ENCODE measurements around the gene ZNF784. TPM values are rescaled to one million over a fixed set of nuclear protein-coding genes. Genes with fewer than 3 reads are reported as not detected.

Gene ZNF784
- total and polyA plus RNA-seq, 9 donors = 6.0 to 16.9 (median 11.7) TPM

DNA sequence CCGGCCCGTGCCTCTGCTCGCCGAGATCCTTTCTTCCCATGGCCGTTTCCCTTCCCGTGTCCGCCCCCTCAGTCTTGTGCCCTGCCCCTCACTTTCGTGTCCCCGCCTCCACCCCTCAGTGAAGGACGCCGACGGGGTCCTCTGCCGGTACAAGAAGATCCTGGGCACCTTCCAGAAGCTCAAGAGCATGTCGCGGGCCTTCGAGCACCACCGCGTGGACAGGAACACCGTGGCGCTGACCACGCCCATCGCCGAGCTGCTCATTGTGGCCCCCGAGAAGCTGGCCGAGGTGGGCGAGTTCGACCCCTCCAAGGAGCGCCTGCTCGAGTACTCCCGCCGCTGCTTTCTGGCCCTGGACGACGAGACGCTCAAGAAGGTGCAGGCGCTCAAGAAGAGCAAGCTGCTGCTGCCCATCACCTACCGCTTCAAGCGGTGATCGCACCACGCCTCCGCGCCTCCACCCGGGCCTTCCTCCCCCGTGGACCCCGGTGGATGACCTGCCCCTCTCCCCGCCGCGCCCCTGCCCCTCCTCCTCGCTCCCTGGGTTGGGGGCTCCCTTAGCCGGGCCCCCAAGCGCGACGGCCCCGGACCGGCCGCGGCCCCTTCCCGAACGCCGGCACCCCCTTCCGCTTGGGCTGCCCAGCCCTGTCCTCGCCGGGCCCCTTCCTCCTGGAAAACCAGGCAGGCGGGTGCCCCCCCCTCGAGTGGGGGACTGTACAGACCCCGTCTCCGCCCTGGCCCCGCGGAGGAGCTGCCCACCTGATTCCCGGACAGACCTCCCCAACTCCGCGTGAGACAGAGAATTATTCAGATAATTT is 28.2 kb upstream of the ZNF784 start:
- Histone ChIP-seq H3K4me1 (ENCODE audit: insufficient read depth) (peaks cover 15% of the 10 kb centered on the region), H3K27me3 (no peaks in the 10 kb centered on the region), H3K4me3 (no peak overlapping the region), H3K36me3 (no peaks in the 10 kb centered on the region), H3K27ac (no peak overlapping the region), H3K9me3 (no peaks in the 10 kb centered on the region)
- peak; percentile 64 to 79 (median 70) for DNase-seq
- WGBS, 3 donors = 70 to 73% (median 70%) methylated on average over 69 to 71 of the region's 71 CpGs
- intact Hi-C loops (cut with DNase I) = no loop called here
- TF ChIP-seq EP300 (IDR thresholded peaks at IDR 0.05) (no peak), POLR2A (IDR thresholded peaks at IDR 0.05) (no peak)
- TF ChIP-seq, protein P1, sequence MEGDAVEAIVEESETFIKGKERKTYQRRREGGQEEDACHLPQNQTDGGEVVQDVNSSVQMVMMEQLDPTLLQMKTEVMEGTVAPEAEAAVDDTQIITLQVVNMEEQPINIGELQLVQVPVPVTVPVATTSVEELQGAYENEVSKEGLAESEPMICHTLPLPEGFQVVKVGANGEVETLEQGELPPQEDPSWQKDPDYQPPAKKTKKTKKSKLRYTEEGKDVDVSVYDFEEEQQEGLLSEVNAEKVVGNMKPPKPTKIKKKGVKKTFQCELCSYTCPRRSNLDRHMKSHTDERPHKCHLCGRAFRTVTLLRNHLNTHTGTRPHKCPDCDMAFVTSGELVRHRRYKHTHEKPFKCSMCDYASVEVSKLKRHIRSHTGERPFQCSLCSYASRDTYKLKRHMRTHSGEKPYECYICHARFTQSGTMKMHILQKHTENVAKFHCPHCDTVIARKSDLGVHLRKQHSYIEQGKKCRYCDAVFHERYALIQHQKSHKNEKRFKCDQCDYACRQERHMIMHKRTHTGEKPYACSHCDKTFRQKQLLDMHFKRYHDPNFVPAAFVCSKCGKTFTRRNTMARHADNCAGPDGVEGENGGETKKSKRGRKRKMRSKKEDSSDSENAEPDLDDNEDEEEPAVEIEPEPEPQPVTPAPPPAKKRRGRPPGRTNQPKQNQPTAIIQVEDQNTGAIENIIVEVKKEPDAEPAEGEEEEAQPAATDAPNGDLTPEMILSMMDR (IDR thresholded peaks at IDR 0.05) = no peak

DNA sequence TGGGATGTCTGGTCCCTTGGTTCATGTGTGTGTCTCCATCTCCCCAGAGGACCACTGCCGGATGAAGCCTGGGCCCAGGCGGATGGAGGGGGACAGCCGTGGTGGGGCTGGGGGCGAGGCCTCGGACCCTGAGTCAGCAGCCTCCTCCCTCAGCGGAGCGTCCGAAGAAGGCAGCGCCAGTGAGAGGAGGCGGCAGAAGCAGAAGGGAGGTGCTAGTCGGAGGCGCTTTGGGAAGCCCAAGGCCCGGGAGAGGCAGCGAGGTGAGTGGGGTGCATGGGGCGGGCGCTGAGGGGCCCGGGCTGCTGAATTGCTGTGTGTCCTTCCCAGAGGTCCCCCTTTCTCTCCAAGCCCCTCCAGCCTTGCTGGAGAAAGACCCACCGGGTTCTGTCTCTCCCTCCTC is 26.9 kb upstream of the ZNF784 start:
- H3K27me3 ChIP-seq = no peaks in the 10 kb centered on the region
- H3K36me3 ChIP-seq = no peaks in the 10 kb centered on the region
- peaks cover 9% of the 10 kb centered on the region for H3K4me1 ChIP-seq (ENCODE audit: insufficient read depth)
- peak in 2 of 5 donors; percentile 41 to 50 for DNase-seq
- no peak overlapping the region for H3K4me3 ChIP-seq
- no peaks in the 10 kb centered on the region for H3K9me3 ChIP-seq
- H3K27ac ChIP-seq = no peak overlapping the region
- TF ChIP-seq, protein P1 (IDR thresholded peaks at IDR 0.05) = no peak
- no peak for TF ChIP-seq POLR2A (IDR thresholded peaks at IDR 0.05)
- no peak for TF ChIP-seq EP300 (IDR thresholded peaks at IDR 0.05)
- intact Hi-C loops (cut with DNase I) = no loop called here
- WGBS, 3 donors = 79 to 87% (median 86%) methylated on average over 18 of the region's 18 CpGs

DNA sequence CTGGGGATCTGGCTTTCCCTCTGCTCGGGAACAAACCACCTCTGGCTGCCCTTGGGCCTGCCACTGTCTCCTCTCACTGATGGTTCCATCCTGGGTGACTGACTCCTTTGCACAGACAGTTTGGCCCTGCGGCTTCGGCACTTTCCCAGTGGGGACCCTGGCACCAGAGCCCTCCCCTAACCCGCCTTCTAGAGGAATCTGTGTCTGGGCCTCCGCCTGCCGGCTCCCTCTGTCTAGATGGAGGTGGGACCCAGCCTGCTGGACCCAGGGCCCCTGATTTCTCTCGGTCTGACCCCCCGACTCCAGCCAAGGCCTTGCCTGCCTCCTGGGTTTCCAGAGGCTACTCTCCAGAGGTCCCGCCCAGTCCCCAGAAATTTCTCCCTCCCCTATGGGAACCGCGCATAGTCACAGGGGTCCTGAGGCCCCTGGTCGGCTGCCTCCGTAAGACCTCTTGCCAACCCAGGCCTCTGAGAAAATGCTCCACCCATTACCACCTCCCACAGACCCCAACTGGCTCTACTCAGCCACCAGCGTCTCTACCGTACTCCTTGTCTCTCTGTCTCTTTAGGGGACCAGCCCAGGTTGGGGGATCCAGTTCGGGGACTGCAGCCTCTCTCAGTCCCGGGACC is 26.4 kb upstream of the ZNF784 start:
- H3K27ac ChIP-seq = no peak overlapping the region
- H3K36me3 ChIP-seq = no peaks in the 10 kb centered on the region
- intact Hi-C loops (cut with DNase I) = no loop called here
- no peaks in the 10 kb centered on the region for H3K27me3 ChIP-seq
- H3K9me3 ChIP-seq = no peaks in the 10 kb centered on the region
- DNase-seq = peak in 1 of 5 donors; percentile 42
- TF ChIP-seq EP300 (IDR thresholded peaks at IDR 0.05) (no peak), POLR2A (IDR thresholded peaks at IDR 0.05) (no peak)
- TF ChIP-seq, protein P1 (IDR thresholded peaks at IDR 0.05) = no peak
- peaks cover 8% of the 10 kb centered on the region for H3K4me1 ChIP-seq (ENCODE audit: insufficient read depth)
- 89 to 91% (median 89%) methylated on average over 17 of the region's 17 CpGs for WGBS, 3 donors
- H3K4me3 ChIP-seq = no peak overlapping the region

DNA sequence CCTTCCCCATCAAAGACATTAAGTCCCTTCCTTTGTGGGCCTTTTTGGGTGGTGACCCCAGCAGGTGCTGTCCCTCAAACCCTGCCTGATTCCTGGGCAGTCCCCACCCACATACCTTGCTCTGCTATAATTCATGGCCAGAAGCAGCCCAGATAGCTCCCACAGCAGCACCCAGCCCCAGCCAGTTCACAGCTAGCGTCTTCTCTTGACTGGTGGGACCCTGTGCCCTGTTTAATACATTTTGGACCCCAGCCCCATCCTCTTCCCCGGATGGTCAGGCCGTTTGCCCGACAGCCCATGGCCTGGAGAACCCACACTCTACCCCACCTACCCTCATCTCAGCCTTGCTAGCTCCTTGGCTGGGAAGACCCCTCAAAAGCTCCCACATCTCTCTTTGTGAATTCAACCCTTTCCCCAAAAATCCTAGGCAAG is 25.8 kb upstream of the ZNF784 start:
- 84 to 90% (median 89%) methylated on average over 4 of the region's 4 CpGs for WGBS, 3 donors
- TF ChIP-seq POLR2A (IDR thresholded peaks at IDR 0.05) (no peak), EP300 (IDR thresholded peaks at IDR 0.05) (no peak)
- TF ChIP-seq, protein P1 (IDR thresholded peaks at IDR 0.05) = no peak
- no peaks in the 10 kb centered on the region for H3K27me3 ChIP-seq
- H3K27ac ChIP-seq = no peak overlapping the region
- peak in 1 of 5 donors; percentile 19 for DNase-seq
- intact Hi-C loops (cut with DNase I) = no loop called here
- no peaks in the 10 kb centered on the region for H3K36me3 ChIP-seq
- peaks cover 8% of the 10 kb centered on the region for H3K4me1 ChIP-seq (ENCODE audit: insufficient read depth)
- no peaks in the 10 kb centered on the region for H3K9me3 ChIP-seq
- no peak overlapping the region for H3K4me3 ChIP-seq
